MM.1S (cell line): Measurements from ENCODE around the gene GRAMD1B.

Source experiments
- DNase-seq: peaks from one replicate; pipeline ENCODE4 v3.0.0-alpha.2; 2015
- H2AFZ ChIP-seq: fragments of 300-600 bp; sonication (generic); 2 replicates; pipeline ENCODE4 v1.6.0; 2016; ENCODE audit warnings: antibody characterized with exemption, low read length
- H3F3A ChIP-seq: fragments of 300-600 bp; sonication (generic); 2 replicates; pipeline ENCODE4 v1.6.1; 2016; ENCODE audit warnings: mild to moderate bottlenecking, antibody characterized with exemption, low read length, moderate library complexity, mixed read lengths; ENCODE audit not compliant: insufficient read depth
- H3K27ac ChIP-seq: fragments of 300-600 bp; sonication (generic); 2 replicates; pipeline ENCODE4 v1.5.1; 2016; ENCODE audit warnings: mild to moderate bottlenecking, low read length
- H3K27me3 ChIP-seq: fragments of 300-600 bp; sonication (generic); replicated peaks from 2 replicates; pipeline ENCODE4 v1.6.0; 2016; ENCODE audit warnings: low read length; ENCODE audit not compliant: insufficient read depth
- H3K36me3 ChIP-seq: fragments of 300-600 bp; sonication (generic); replicated peaks from 2 replicates; pipeline ENCODE4 v1.6.1; 2016; ENCODE audit warnings: mild to moderate bottlenecking, low read length, mixed read lengths; ENCODE audit not compliant: insufficient read depth
- H3K4me1 ChIP-seq: fragments of 300-600 bp; sonication (generic); 2 replicates; pipeline ENCODE4 v1.6.1; 2016; ENCODE audit warnings: low read length, mixed read lengths
- H3K4me2 ChIP-seq: fragments of 300-600 bp; sonication (generic); 2 replicates; pipeline ENCODE4 v1.6.0; 2016; ENCODE audit warnings: low read depth, low read length
- H3K4me3 ChIP-seq: fragments of 300-600 bp; sonication (generic); 2 replicates; pipeline ENCODE4 v1.5.1; 2016; ENCODE audit warnings: low read length, mixed read lengths
- H3K79me2 ChIP-seq: fragments of 300-600 bp; sonication (generic); 2 replicates; pipeline ENCODE4 v1.6.1; 2016; ENCODE audit warnings: mixed run types, low read length, mixed read lengths
- H3K9ac ChIP-seq: fragments of 300-600 bp; sonication (generic); 2 replicates; pipeline ENCODE4 v1.6.1; 2016; ENCODE audit warnings: low read length, mixed read lengths
- H3K9me2 ChIP-seq: fragments of 300-600 bp; sonication (generic); replicated peaks from 2 replicates; pipeline ENCODE4 v1.6.1; 2016; ENCODE audit warnings: mild to moderate bottlenecking, low read length, mixed read lengths; ENCODE audit not compliant: insufficient read depth
- H3K9me3 ChIP-seq: fragments of 300-600 bp; sonication (generic); replicated peaks from 2 replicates; pipeline ENCODE4 v1.6.1; 2016; ENCODE audit warnings: mild to moderate bottlenecking, low read length, mixed read lengths; ENCODE audit not compliant: insufficient read depth
- H4K20me1 ChIP-seq: fragments of 300-600 bp; sonication (generic); 2 replicates; pipeline ENCODE4 v1.6.1; 2016; ENCODE audit warnings: mild to moderate bottlenecking, low read length, moderate library complexity, mixed read lengths; ENCODE audit not compliant: insufficient read depth
- EZH2 ChIP-seq: fragments of 300-600 bp; sonication (generic); optimal IDR thresholded peaks from 2 replicates; pipeline ENCODE3; 2017; ENCODE audit warnings: low read depth, mild to moderate bottlenecking, antibody characterized with exemption, low read length, mixed read lengths
- EZH2phosphoT487 ChIP-seq: fragments of 300-600 bp; sonication (generic); IDR thresholded peaks from 2 replicates; pipeline ENCODE4 v1.6.1; 2018; ENCODE audit warnings: antibody characterized with exemption, low read length
- TF ChIP-seq, protein P1 (sequence below): fragments of 300-600 bp; sonication (generic); IDR thresholded peaks from 2 replicates; pipeline ENCODE4 v1.5.1; 2016; ENCODE audit warnings: antibody characterized with exemption, low read length, mixed read lengths

GRAMD1B gene

GRCh38 chr11:123469089-123469488 lies 39.0 kb downstream of the GRAMD1B start:
- Histone ChIP-seq H2AFZ (no peak overlapping the region), H3K9me3 (no peaks in the 10 kb centered on the region), H3F3A (no peaks in the 10 kb centered on the region), H3K36me3 (no peaks in the 10 kb centered on the region), H3K4me1 (no peaks in the 10 kb centered on the region), H3K27ac (no peak overlapping the region), H3K9ac (no peak overlapping the region), H3K4me2 (no peak overlapping the region), H3K27me3 (no peaks in the 10 kb centered on the region), H3K79me2 (no peaks in the 10 kb centered on the region), H4K20me1 (no peaks in the 10 kb centered on the region), H3K9me2 (no peaks in the 10 kb centered on the region), H3K4me3 (no peak overlapping the region)
- no peak for DNase-seq
- TF ChIP-seq, protein P1, sequence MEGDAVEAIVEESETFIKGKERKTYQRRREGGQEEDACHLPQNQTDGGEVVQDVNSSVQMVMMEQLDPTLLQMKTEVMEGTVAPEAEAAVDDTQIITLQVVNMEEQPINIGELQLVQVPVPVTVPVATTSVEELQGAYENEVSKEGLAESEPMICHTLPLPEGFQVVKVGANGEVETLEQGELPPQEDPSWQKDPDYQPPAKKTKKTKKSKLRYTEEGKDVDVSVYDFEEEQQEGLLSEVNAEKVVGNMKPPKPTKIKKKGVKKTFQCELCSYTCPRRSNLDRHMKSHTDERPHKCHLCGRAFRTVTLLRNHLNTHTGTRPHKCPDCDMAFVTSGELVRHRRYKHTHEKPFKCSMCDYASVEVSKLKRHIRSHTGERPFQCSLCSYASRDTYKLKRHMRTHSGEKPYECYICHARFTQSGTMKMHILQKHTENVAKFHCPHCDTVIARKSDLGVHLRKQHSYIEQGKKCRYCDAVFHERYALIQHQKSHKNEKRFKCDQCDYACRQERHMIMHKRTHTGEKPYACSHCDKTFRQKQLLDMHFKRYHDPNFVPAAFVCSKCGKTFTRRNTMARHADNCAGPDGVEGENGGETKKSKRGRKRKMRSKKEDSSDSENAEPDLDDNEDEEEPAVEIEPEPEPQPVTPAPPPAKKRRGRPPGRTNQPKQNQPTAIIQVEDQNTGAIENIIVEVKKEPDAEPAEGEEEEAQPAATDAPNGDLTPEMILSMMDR: no peak
- TF ChIP-seq EZH2phosphoT487 (no peak), EZH2 (no peak)

- no peaks in the 10 kb centered on the region for H3K79me2 ChIP-seq
- no peak overlapping the region for H3K4me2 ChIP-seq
- no peak overlapping the region for H3K9ac ChIP-seq
- H4K20me1 ChIP-seq: no peaks in the 10 kb centered on the region
- no peak for TF ChIP-seq EZH2phosphoT487
- no peak for DNase-seq
- no peaks in the 10 kb centered on the region for H3K4me1 ChIP-seq
- H3F3A ChIP-seq: no peaks in the 10 kb centered on the region
- no peaks in the 10 kb centered on the region for H3K9me3 ChIP-seq
- no peaks in the 10 kb centered on the region for H3K9me2 ChIP-seq
- no peak overlapping the region for H3K27ac ChIP-seq
- no peaks in the 10 kb centered on the region for H3K27me3 ChIP-seq
- no peaks in the 10 kb centered on the region for H3K36me3 ChIP-seq
- no peak overlapping the region for H2AFZ ChIP-seq
- no peak overlapping the region for H3K4me3 ChIP-seq
These were observed 39.5 kb downstream of the GRAMD1B start for GRCh38 chr11:123469586-123469985.

DNA sequence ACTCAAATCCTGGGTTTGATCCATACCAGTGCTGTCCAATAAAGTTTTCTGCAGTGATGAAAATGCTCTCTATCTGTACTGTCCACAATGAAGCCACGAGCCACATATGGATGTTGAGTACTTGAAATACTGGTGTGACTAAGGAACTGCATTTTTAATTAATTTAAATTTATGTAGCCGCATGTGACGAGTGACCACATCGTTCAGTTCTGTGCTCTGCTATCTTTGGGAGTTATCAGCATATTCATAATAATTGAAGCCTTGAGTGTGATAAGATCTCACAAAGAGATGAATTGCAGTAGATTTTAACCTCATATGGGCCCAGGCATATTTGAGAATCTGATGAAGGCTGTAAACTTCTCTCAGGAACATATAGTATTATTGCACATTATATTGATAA lies 40.8 kb downstream of the GRAMD1B start:
- Histone ChIP-seq H3K9me3 (no peaks in the 10 kb centered on the region), H3F3A (no peaks in the 10 kb centered on the region), H3K4me2 (no peak overlapping the region), H3K27ac (no peak overlapping the region), H3K79me2 (no peaks in the 10 kb centered on the region), H3K4me1 (no peaks in the 10 kb centered on the region), H3K4me3 (no peak overlapping the region), H4K20me1 (no peaks in the 10 kb centered on the region), H2AFZ (no peak overlapping the region), H3K9me2 (no peaks in the 10 kb centered on the region), H3K27me3 (no peaks in the 10 kb centered on the region), H3K36me3 (no peaks in the 10 kb centered on the region), H3K9ac (no peak overlapping the region)
- TF ChIP-seq, protein P1: no peak
- TF ChIP-seq EZH2 (no peak), EZH2phosphoT487 (no peak)
- no peak for DNase-seq

DNA sequence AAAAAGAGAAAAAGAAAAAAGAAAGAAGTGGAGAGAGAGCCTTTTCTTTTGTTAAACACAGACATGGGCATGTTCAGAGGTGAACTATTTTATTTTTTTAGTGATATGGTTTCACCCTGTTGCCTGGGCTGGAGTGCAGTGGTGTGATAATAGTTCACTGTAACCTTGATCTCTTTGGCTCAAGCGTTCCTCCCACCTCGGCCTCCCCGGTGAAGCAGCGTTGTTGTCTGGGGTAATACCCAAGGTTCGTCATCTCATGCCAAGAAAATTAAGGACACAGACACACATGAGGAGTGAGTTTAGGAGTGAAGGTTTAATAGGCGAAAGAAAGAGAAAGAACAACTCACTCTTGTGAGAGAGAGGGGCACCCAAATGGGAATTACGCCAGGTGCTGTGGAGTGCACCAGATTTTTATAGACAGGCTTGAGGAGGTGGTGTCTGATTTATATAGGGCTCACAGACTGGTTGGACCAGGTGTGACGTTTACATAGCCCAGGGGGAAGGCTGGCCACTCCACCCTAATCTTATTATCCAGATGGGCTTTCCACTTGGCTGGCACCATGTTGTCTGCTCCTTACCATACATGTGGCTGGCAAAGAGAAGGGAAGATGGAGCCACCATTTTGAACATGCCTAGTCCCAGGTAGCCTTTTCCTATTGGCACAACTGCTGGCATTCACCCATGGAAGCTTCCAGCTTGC lies 42.3 kb downstream of the GRAMD1B start:
- H4K20me1 ChIP-seq: no peaks in the 10 kb centered on the region
- no peaks in the 10 kb centered on the region for H3K9me3 ChIP-seq
- H3K9ac ChIP-seq: no peak overlapping the region
- no peak overlapping the region for H2AFZ ChIP-seq
- H3K4me2 ChIP-seq: no peak overlapping the region
- no peaks in the 10 kb centered on the region for H3F3A ChIP-seq
- H3K4me3 ChIP-seq: no peak overlapping the region
- H3K27me3 ChIP-seq: 0 out of 2 replicates have a peak, but pooled peaks cover 4% of the 10 kb centered on the region
- no peaks in the 10 kb centered on the region for H3K4me1 ChIP-seq
- H3K27ac ChIP-seq: no peak overlapping the region
- no peaks in the 10 kb centered on the region for H3K9me2 ChIP-seq
- no peaks in the 10 kb centered on the region for H3K79me2 ChIP-seq
- no peak for TF ChIP-seq EZH2phosphoT487
- TF ChIP-seq, protein P1: no peak
- no peak for TF ChIP-seq EZH2
- no peaks in the 10 kb centered on the region for H3K36me3 ChIP-seq
- no peak for DNase-seq
